Fibroblast of lung (primary cell): ENCODE data around the gene HMG20A. TPM values are rescaled to one million over a fixed set of nuclear protein-coding genes. Genes with fewer than 3 reads are reported as not detected.

Source experiments
- DNase-seq, 2 donors: peaks; one replicate each; pipeline versions ENCODE4 v3.0.0 to v3.0.0-alpha.2; 2010; ENCODE audit warnings: low read depth in 2 of 2
- H2AFZ ChIP-seq: 2 replicates; pipeline ENCODE4 v1.5.1; 2012; ENCODE audit warnings: low read length, control low read depth, inconsistent platforms
- H3K27ac ChIP-seq: 2 replicates; pipeline ENCODE4 v1.5.1; 2011; ENCODE audit warnings: low read length, control low read depth; ENCODE audit not compliant: insufficient read depth
- H3K27me3 ChIP-seq: 2 replicates; pipeline ENCODE4 v1.5.1; 2011; ENCODE audit warnings: mild to moderate bottlenecking, low read length; ENCODE audit not compliant: control insufficient read depth, insufficient read depth
- H3K36me3 ChIP-seq: 2 replicates; pipeline ENCODE4 v1.5.1; 2011; ENCODE audit warnings: low read length; ENCODE audit not compliant: control insufficient read depth, insufficient read depth
- H3K4me1 ChIP-seq: 2 replicates; pipeline ENCODE4 v1.5.1; 2011; ENCODE audit warnings: low read length; ENCODE audit not compliant: control insufficient read depth, insufficient read depth; ENCODE audit errors: extremely low read depth
- H3K4me2 ChIP-seq: 2 replicates; pipeline ENCODE4 v1.5.1; 2011; ENCODE audit warnings: low read length, control low read depth; ENCODE audit not compliant: insufficient read depth; ENCODE audit errors: extremely low read depth
- H3K4me3 ChIP-seq, 4 experiments: fragments of 200-600 bp in 1 of 4; sonication (generic) in 1 of 4; replicated peaks in 1 of 4; 2 replicates each; pipeline ENCODE4 v1.5.1; 2011 to 2016; ENCODE audit warnings: low read length in 4 of 4, low read depth in 3 of 4, mild to moderate bottlenecking in 3 of 4, control low read depth in 2 of 4, inconsistent platforms in 1 of 4, mixed read lengths in 1 of 4; ENCODE audit not compliant: insufficient read depth in 1 of 4; ENCODE audit errors: control extremely low read depth in 1 of 4
- H3K79me2 ChIP-seq: 2 replicates; pipeline ENCODE4 v1.5.1; 2012; ENCODE audit warnings: mild to moderate bottlenecking, low read length, inconsistent platforms; ENCODE audit not compliant: control insufficient read depth, insufficient read depth
- H3K9ac ChIP-seq: 2 replicates; pipeline ENCODE4 v1.5.1; 2011; ENCODE audit warnings: mild to moderate bottlenecking, low read length, control low read depth; ENCODE audit not compliant: insufficient read depth
- H3K9me3 ChIP-seq: 2 replicates; pipeline ENCODE4 v1.5.1; 2012; ENCODE audit warnings: low read depth, low read length; ENCODE audit not compliant: control insufficient read depth, insufficient read depth
- H4K20me1 ChIP-seq: 2 replicates; pipeline ENCODE4 v1.5.1; 2011; ENCODE audit warnings: low read length; ENCODE audit not compliant: control insufficient read depth, insufficient read depth; ENCODE audit errors: extremely low read depth
- EZH2 ChIP-seq: IDR thresholded peaks from 2 replicates; pipeline ENCODE4 v1.5.1; 2012; ENCODE audit warnings: low read length, control low read depth, mild to moderate bottlenecking; ENCODE audit errors: missing control alignments
- polyA plus RNA-seq, 2 donors: library from polyadenylated mRNA; depleted of rRNA in 1 of 2; stranded (reverse) in 1 of 2; unstranded in 1 of 2; fragments of >200 nt; gene quantifications; 2 replicates each; pipeline ENCODE4 v1.2.1, GENCODE V29; 2011 to 2012; ENCODE audit warnings: missing spikeins in 1 of 2
- total RNA-seq: library from RNA; depleted of rRNA; stranded (reverse); fragments of >200 nt; gene quantifications from 2 replicates; pipeline ENCODE4 v1.2.1, GENCODE V29; 2014
- TF ChIP-seq, protein P1 (sequence below), 2 donors: IDR thresholded peaks in 1 of 2; conservative IDR thresholded peaks in 1 of 2; 1 replicate in 1 of 2; 2 replicates in 1 of 2; pipeline ENCODE4 v1.5.1; 2011 to 2012; ENCODE audit warnings: low read length in 2 of 2, control low read depth in 1 of 2, inconsistent platforms in 1 of 2, low read depth in 1 of 2, mild to moderate bottlenecking in 1 of 2

HMG20A gene
- total and polyA plus RNA-seq, 2 donors (not counting 1 experiment from before 2014, with no cell fraction given) = 26.3 to 38.0 TPM

- no peak overlapping the region for H3K27ac ChIP-seq
- H4K20me1 ChIP-seq = no peaks in the 10 kb centered on the region
- H3K9ac ChIP-seq = no peak overlapping the region
- DNase-seq = no peak
- no peak overlapping the region for H3K4me3 ChIP-seq
- H2AFZ ChIP-seq = no peak overlapping the region
- H3K4me1 ChIP-seq = no peaks in the 10 kb centered on the region
- no peaks in the 10 kb centered on the region for H3K27me3 ChIP-seq
- no peak for TF ChIP-seq EZH2
- TF ChIP-seq, protein P1, sequence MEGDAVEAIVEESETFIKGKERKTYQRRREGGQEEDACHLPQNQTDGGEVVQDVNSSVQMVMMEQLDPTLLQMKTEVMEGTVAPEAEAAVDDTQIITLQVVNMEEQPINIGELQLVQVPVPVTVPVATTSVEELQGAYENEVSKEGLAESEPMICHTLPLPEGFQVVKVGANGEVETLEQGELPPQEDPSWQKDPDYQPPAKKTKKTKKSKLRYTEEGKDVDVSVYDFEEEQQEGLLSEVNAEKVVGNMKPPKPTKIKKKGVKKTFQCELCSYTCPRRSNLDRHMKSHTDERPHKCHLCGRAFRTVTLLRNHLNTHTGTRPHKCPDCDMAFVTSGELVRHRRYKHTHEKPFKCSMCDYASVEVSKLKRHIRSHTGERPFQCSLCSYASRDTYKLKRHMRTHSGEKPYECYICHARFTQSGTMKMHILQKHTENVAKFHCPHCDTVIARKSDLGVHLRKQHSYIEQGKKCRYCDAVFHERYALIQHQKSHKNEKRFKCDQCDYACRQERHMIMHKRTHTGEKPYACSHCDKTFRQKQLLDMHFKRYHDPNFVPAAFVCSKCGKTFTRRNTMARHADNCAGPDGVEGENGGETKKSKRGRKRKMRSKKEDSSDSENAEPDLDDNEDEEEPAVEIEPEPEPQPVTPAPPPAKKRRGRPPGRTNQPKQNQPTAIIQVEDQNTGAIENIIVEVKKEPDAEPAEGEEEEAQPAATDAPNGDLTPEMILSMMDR (conservative IDR thresholded peaks at IDR 0.05 in 1 of 2, IDR thresholded peaks at IDR 0.05 in 1 of 2; ENCODE audit: low read depth in 1 of 2, low read length in 2 of 2) = no peak
- H3K36me3 ChIP-seq = no peaks in the 10 kb centered on the region
- H3K79me2 ChIP-seq = peaks cover 6% of the 10 kb centered on the region
- no peak overlapping the region for H3K4me2 ChIP-seq
- no peaks in the 10 kb centered on the region for H3K9me3 ChIP-seq
Observed at GRCh38 chr15:77430652-77431051, 10.0 kb downstream of the HMG20A start.

GRCh38 chr15:77436822-77437221, 16.1 kb downstream of the HMG20A start:
- H3K79me2 ChIP-seq = no peaks in the 10 kb centered on the region
- H3K4me2 ChIP-seq = no peak overlapping the region
- no peaks in the 10 kb centered on the region for H3K4me1 ChIP-seq
- TF ChIP-seq, protein P1 (conservative IDR thresholded peaks at IDR 0.05 in 1 of 2, IDR thresholded peaks at IDR 0.05 in 1 of 2; ENCODE audit: low read depth in 1 of 2, low read length in 2 of 2) = no peak
- H3K9ac ChIP-seq = no peak overlapping the region
- no peak overlapping the region for H3K27ac ChIP-seq
- no peak for DNase-seq
- no peak overlapping the region for H2AFZ ChIP-seq
- H3K27me3 ChIP-seq = no peaks in the 10 kb centered on the region
- H4K20me1 ChIP-seq = no peaks in the 10 kb centered on the region
- H3K36me3 ChIP-seq = no peaks in the 10 kb centered on the region
- no peak overlapping the region for H3K4me3 ChIP-seq
- H3K9me3 ChIP-seq = no peaks in the 10 kb centered on the region

DNA sequence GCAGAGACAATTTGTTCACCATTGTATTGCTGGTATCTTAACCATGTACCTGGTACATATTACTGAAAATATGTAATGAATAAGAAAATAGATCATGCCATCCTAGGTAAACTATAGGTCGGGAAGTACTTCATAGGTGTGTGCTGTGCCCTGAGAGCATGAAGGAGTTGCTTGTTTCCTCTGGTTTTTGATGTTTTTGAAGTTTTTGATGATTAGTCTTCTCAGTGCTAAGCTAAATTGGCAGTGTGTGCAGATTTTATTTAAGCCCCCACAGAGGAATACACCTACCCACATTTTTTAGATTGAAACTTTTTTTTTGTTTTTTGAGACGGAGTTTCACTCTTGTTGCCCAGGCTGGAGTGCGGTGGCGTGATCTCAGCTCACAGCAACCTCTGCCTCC, 16.6 kb downstream of the HMG20A start:
- H4K20me1 ChIP-seq = no peaks in the 10 kb centered on the region

More for the DNA sequence above, 16.6 kb downstream of the HMG20A start:
- H3K9me3 ChIP-seq = no peaks in the 10 kb centered on the region
- H3K36me3 ChIP-seq = no peaks in the 10 kb centered on the region
- no peaks in the 10 kb centered on the region for H3K79me2 ChIP-seq
- DNase-seq = no peak
- TF ChIP-seq, protein P1 (conservative IDR thresholded peaks at IDR 0.05 in 1 of 2, IDR thresholded peaks at IDR 0.05 in 1 of 2; ENCODE audit: low read depth in 1 of 2, low read length in 2 of 2) = no peak
- TF ChIP-seq EZH2 = no peak
- H3K27me3 ChIP-seq = no peaks in the 10 kb centered on the region
- no peak overlapping the region for H2AFZ ChIP-seq
- H3K9ac ChIP-seq = no peak overlapping the region
- no peak overlapping the region for H3K27ac ChIP-seq
- H3K4me1 ChIP-seq = no peaks in the 10 kb centered on the region
- H3K4me3 ChIP-seq = no peak overlapping the region
- no peak overlapping the region for H3K4me2 ChIP-seq
